HG02610 (cell line): Measurements from ENCODE around the gene ARPP19.
"Not testable (repeated sequence)": the region's sequence is repeated elsewhere in the genome, so short reads cannot be mapped to it uniquely, and the experiment has no call there.

Source experiments
- ATAC-seq: cut with Tn5 transposase; IDR thresholded peaks from one replicate; pipeline ENCODE4 v1.9.1; 2021; ENCODE audit warnings: mild to moderate bottlenecking, moderate library complexity; ENCODE audit not compliant: unreplicated experiment

Gene ARPP19

DNA sequence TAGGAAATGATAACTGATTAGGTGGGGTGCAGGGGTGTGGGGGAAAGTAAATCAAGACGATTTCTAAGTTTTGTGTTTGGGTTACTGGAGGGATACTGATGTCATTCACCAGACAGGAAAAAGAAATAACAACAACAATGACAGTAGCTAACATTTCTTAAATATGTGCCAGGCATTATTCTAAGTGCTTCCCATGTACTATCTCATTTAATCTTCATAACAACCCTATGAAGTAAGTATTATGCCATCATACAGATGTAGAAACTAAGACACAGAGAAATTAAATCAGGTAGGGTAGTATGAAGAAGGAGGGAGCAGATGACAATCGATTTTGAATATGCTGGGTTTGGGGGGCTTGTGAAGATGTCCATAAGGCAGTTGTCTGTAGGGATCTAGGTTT, 53.5 kb downstream of the ARPP19 start:
- ATAC-seq: no peak

DNA sequence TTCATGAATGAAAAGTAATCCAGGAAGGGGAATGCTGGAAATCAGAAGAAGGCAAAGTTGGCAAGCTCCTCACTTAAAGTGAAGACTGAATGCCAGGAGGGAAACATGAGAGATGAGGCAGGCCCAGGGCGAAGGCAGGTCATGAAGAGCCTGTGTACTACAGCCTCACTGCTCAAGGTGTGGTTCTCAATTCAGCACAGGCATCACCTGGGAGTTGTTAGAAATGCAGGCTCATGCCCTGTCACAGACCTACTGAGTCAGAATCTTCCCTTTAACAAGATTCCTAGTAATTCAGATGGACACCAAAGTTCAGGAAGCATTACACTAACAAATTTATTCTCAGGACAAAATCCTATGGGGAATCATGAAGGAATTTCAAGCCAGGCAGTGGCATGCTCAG, 54.3 kb downstream of the ARPP19 start:
- no peak for ATAC-seq

DNA sequence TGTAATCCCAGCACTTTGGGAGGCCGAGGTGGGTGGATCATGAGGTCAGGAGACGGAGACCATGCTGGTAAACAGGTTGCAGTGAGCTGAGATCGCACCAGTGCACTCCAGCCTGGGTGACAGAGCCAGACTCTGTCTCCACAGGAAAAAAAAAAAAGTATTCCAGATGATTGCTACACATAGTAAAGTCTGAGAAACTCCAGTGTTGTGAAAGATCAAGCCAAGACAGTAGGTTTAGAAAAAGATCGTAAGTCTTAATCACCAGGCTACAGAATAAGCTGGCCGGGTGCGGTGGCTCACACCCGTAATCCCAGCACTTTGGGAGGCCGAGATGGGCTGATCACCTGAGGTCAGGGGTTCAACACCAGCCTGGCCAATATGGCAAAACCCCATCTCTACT, 56.0 kb downstream of the ARPP19 start:
- not testable (repeated sequence) for ATAC-seq

DNA sequence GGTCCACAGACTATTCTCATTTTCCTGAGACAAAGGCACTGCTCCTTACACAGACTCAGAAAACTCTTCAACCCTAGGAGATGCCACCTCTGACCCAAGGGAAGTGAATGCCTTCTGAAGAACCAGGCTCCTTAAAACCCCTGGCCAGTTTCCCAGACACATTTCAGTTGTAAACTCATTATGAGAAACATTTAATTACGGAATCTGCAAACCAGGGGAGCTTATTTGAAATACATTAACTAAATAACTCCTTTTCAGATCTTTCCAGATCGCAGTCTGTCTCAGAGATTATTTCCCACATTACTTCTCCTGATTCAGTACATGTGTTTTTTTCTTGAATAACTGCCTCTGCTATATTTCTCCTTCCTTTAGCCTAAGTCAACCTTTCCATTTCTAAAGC, 57.7 kb downstream of the ARPP19 start:
- ATAC-seq: no peak

DNA sequence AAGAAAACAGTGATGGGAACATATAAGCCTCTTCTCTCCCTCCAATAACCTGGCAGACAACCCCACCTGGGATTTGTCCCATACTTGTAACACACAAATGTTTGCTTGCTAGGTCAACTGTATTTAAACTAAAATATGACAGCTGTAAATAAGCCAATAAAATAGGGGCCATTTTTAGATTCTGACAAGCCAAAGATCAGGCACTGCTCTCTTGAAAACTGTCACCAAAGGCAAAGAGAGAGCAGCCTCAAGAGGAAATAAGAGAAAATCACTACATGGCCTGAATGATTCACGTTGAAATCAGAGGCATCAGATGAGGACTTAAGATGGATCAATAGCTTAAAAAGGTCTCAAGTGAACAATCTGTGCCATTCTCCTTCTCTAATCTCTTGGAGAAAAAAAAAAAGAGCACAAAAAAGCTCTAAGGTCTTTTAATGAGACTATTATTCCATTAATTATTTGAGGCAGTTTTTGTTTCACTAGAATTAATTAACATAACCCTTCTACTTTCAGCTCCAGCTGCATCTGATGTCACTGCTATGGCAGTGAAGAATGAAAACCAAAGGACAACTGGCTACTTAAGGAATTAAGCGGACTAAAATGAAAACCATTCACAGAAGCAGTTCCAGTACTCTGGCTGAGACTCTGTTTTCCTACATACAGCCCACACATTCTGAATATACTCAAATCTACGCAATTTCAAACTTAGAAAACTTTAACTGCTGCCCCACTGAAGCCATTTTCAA, 59.2 kb downstream of the ARPP19 start:
- no peak for ATAC-seq

DNA sequence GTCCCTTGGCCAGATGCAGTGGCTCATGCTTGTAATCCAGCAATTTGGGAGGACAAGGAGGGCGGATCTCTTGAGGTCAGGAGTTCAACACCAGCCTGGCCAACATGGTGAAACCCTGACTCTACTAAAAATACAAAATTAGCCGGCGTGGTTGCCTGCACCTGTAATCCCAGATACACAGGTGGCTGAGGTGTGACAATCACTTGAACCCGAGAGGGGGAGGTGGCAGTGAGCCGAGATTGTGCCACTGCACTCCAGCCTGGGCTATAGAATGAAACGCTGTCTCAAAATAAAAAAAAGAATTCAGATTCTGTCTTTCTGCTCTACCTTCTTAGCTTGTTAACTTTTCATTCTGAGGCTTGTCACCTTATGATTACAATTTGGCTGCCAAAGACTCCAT, 62.3 kb downstream of the ARPP19 start:
- ATAC-seq: no peak

DNA sequence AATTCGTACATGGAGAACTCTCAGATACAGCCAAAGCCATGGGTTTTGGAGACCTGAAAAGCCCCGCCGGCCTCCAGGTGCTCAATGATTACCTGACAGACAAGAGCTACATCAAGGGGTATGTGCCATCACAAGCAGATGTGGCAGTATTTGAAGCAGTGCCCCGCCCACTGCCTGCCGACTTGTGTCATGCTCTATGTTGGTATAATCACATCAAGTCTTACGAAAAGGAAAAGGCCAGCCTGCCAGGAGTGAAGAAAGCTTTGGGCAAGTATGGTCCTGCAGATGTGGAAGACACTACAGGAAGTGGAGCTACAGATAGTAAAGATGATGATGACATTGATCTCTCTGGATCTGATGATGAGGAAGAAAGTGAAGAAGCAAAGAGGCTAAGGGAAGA, 63.7 kb downstream of the ARPP19 start:
- no peak for ATAC-seq

DNA sequence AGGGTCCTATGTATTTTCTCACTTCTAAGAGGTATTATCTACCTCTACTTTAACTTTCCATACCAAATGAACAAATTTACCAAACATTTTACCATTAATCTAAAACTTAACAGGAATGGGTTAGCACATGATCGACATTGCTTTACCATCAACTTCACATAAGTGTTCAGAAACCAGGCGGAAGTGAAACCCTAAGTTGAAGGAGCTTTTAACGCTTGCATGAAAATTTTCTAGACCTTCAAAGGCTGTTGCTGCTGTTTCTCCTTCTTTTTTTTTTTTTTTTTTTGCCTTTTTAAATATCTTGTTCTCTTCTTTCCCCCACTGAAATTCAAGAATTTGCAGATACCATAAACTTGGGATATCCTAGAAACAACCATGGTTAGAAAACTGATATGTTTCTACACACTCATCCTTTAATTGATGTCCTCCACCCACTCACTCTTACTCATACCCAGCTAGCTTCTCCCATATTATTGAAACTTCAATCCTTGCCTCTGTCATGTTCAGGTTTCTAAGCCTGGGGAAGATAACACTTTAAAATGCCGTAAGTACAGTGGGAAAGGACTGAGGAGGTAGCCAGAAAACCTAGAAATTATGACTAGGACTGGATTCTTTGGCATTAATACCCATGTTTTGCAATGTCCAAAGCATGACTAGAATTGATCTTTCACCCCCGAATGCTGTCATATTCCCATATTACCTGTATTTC, 64.9 kb downstream of the ARPP19 start:
- peak; percentile 82 for ATAC-seq

DNA sequence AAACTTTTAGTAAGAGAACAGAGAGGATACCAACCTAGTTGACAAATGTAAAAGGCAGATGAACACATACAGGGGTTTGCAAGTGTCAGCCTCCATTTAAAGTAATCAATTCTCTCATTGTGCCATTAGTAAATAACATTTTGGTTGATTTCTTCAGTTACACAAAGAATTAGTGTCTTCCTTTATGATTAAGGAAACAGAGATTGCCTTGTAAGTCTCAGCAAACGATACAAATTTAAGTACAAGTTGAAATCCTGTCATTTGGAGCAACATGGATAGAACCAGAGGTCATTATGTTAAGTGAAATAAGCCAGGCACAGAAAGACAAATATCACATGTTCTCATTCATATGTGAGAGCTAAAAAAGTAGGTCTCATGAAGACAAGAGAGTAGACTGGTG, 66.2 kb downstream of the ARPP19 start:
- ATAC-seq: no peak

DNA sequence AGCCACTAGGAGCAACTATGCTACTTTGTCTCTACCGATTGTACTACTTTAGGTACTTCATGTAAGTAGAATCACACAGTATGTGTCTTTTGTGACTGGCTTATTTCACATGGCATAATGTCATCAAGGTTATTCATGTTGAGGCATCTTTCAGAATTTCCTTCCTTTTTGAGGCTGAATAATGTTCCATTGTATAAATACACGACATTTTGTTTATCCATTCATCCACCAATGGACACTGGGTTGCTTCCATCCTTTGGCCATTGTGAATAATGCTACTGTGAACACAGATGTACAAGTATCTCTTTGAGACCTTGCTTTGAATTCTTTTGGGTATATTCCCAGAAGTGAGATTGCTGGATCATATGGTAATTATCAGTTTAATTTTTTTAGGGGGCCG, 69.3 kb downstream of the ARPP19 start:
- ATAC-seq: no peak

DNA sequence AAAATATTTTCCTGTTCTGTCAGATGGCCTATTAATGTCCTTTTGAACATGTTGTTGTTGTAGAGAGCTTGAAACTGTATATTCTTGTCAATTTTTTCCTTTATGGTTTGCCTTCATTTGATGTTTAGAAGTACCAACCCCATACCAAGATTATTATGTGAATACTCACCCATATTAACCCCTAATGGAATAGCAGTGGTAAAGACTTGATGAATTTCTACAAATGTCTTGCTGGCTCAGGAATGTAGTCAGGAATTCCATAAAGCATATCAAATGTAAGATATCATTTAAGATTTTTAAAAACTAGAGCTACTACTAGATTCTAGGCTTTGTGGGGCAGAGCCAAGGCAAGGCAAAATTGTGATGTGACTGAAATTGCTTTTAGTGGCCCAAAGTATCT, 70.1 kb downstream of the ARPP19 start:
- no peak for ATAC-seq
